ENCODE measurements around the gene GNB4.

GNB4 gene

GRCh38 chr3:179416681-179417080 lies 34.6 kb downstream of the GNB4 start:
- no peak overlapping the region for H3K9ac ChIP-seq (ENCODE audit: low read depth in 1 of 2, low read length in 2 of 2)
- peaks cover 0 to 3% of the 10 kb centered on the region in 2 donors for H3K36me3 ChIP-seq (ENCODE audit: control insufficient read depth in 2 of 2, insufficient read depth in 2 of 2, low read length in 2 of 2)
- H3K4me3 ChIP-seq (ENCODE audit: low read length in 2 of 2), result no peak overlapping the region
- H3K9me3 ChIP-seq (ENCODE audit: control insufficient read depth in 2 of 2, low read length in 2 of 2), result no peaks in the 10 kb centered on the region
- H3K27me3 ChIP-seq (ENCODE audit: control insufficient read depth in 2 of 2, insufficient read depth in 2 of 2, low read length in 2 of 2), result no peaks in the 10 kb centered on the region
- no peak overlapping the region for H3K27ac ChIP-seq (ENCODE audit: low read depth in 2 of 2, low read length in 2 of 2)
- H3K4me1 ChIP-seq (ENCODE audit: control insufficient read depth in 2 of 2, insufficient read depth in 2 of 2, low read length in 2 of 2), result no peaks in the 10 kb centered on the region

- Histone ChIP-seq H3K27me3 (ENCODE audit: control insufficient read depth in 2 of 2, insufficient read depth in 2 of 2, low read length in 2 of 2) (no peaks in the 10 kb centered on the region), H3K4me1 (ENCODE audit: control insufficient read depth in 2 of 2, insufficient read depth in 2 of 2, low read length in 2 of 2) (no peaks in the 10 kb centered on the region), H3K27ac (ENCODE audit: low read depth in 2 of 2, low read length in 2 of 2) (no peak overlapping the region), H3K36me3 (ENCODE audit: control insufficient read depth in 2 of 2, insufficient read depth in 2 of 2, low read length in 2 of 2) (peaks cover 0 to 3% of the 10 kb centered on the region in 2 donors), H3K4me3 (ENCODE audit: low read length in 2 of 2) (no peak overlapping the region), H3K9me3 (ENCODE audit: control insufficient read depth in 2 of 2, low read length in 2 of 2) (no peaks in the 10 kb centered on the region), H3K9ac (ENCODE audit: low read depth in 1 of 2, low read length in 2 of 2) (no peak overlapping the region)
Measured at GRCh38 chr3:179415377-179415776, 35.9 kb downstream of the GNB4 start.

- Histone ChIP-seq H3K27ac (ENCODE audit: low read depth in 2 of 2, low read length in 2 of 2) (no peak overlapping the region), H3K36me3 (ENCODE audit: control insufficient read depth in 2 of 2, insufficient read depth in 2 of 2, low read length in 2 of 2) (peaks cover 0 to 3% of the 10 kb centered on the region in 2 donors), H3K4me1 (ENCODE audit: control insufficient read depth in 2 of 2, insufficient read depth in 2 of 2, low read length in 2 of 2) (no peaks in the 10 kb centered on the region), H3K9me3 (ENCODE audit: control insufficient read depth in 2 of 2, low read length in 2 of 2) (no peaks in the 10 kb centered on the region), H3K27me3 (ENCODE audit: control insufficient read depth in 2 of 2, insufficient read depth in 2 of 2, low read length in 2 of 2) (no peaks in the 10 kb centered on the region), H3K4me3 (ENCODE audit: low read length in 2 of 2) (no peak overlapping the region), H3K9ac (ENCODE audit: low read depth in 1 of 2, low read length in 2 of 2) (no peak overlapping the region)
Measured at GRCh38 chr3:179414804-179415203, 36.5 kb downstream of the GNB4 start.

GRCh38 chr3:179410999-179411398 lies 40.3 kb downstream of the GNB4 start:
- H3K9me3 ChIP-seq (ENCODE audit: control insufficient read depth in 2 of 2, low read length in 2 of 2), result no peaks in the 10 kb centered on the region
- H3K4me3 ChIP-seq (ENCODE audit: low read length in 2 of 2), result no peak overlapping the region
- H3K9ac ChIP-seq (ENCODE audit: low read depth in 1 of 2, low read length in 2 of 2), result no peak overlapping the region
- peaks cover 0 to 3% of the 10 kb centered on the region in 2 donors for H3K36me3 ChIP-seq (ENCODE audit: control insufficient read depth in 2 of 2, insufficient read depth in 2 of 2, low read length in 2 of 2)
- H3K4me1 ChIP-seq (ENCODE audit: control insufficient read depth in 2 of 2, insufficient read depth in 2 of 2, low read length in 2 of 2), result no peaks in the 10 kb centered on the region
- H3K27me3 ChIP-seq (ENCODE audit: control insufficient read depth in 2 of 2, insufficient read depth in 2 of 2, low read length in 2 of 2), result no peaks in the 10 kb centered on the region
- no peak overlapping the region for H3K27ac ChIP-seq (ENCODE audit: low read depth in 2 of 2, low read length in 2 of 2)

- Histone ChIP-seq H3K36me3 (ENCODE audit: control insufficient read depth in 2 of 2, insufficient read depth in 2 of 2, low read length in 2 of 2) (peaks cover 0 to 3% of the 10 kb centered on the region in 2 donors), H3K27ac (ENCODE audit: low read depth in 2 of 2, low read length in 2 of 2) (no peak overlapping the region), H3K4me1 (ENCODE audit: control insufficient read depth in 2 of 2, insufficient read depth in 2 of 2, low read length in 2 of 2) (no peaks in the 10 kb centered on the region), H3K9ac (ENCODE audit: low read depth in 1 of 2, low read length in 2 of 2) (no peak overlapping the region), H3K9me3 (ENCODE audit: control insufficient read depth in 2 of 2, low read length in 2 of 2) (no peaks in the 10 kb centered on the region), H3K27me3 (ENCODE audit: control insufficient read depth in 2 of 2, insufficient read depth in 2 of 2, low read length in 2 of 2) (no peaks in the 10 kb centered on the region), H3K4me3 (ENCODE audit: low read length in 2 of 2) (no peak overlapping the region)
Measured at GRCh38 chr3:179410331-179410730, 40.9 kb downstream of the GNB4 start.

- Histone ChIP-seq H3K9ac (ENCODE audit: low read depth in 1 of 2, low read length in 2 of 2) (no peak overlapping the region), H3K27me3 (ENCODE audit: control insufficient read depth in 2 of 2, insufficient read depth in 2 of 2, low read length in 2 of 2) (no peaks in the 10 kb centered on the region), H3K27ac (ENCODE audit: low read depth in 2 of 2, low read length in 2 of 2) (no peak overlapping the region), H3K36me3 (ENCODE audit: control insufficient read depth in 2 of 2, insufficient read depth in 2 of 2, low read length in 2 of 2) (peaks cover 14 to 15% of the 10 kb centered on the region in 2 donors), H3K9me3 (ENCODE audit: control insufficient read depth in 2 of 2, low read length in 2 of 2) (no peaks in the 10 kb centered on the region), H3K4me1 (ENCODE audit: control insufficient read depth in 2 of 2, insufficient read depth in 2 of 2, low read length in 2 of 2) (no peaks in the 10 kb centered on the region), H3K4me3 (ENCODE audit: low read length in 2 of 2) (no peak overlapping the region)
Measured at GRCh38 chr3:179404307-179404706, 47.0 kb downstream of the GNB4 start.

- Histone ChIP-seq H3K9me3 (ENCODE audit: control insufficient read depth in 2 of 2, low read length in 2 of 2) (no peaks in the 10 kb centered on the region), H3K27ac (ENCODE audit: low read depth in 2 of 2, low read length in 2 of 2) (no peak overlapping the region), H3K4me1 (ENCODE audit: control insufficient read depth in 2 of 2, insufficient read depth in 2 of 2, low read length in 2 of 2) (no peaks in the 10 kb centered on the region), H3K4me3 (ENCODE audit: low read length in 2 of 2) (no peak overlapping the region), H3K9ac (ENCODE audit: low read depth in 1 of 2, low read length in 2 of 2) (no peak overlapping the region), H3K27me3 (ENCODE audit: control insufficient read depth in 2 of 2, insufficient read depth in 2 of 2, low read length in 2 of 2) (no peaks in the 10 kb centered on the region), H3K36me3 (ENCODE audit: control insufficient read depth in 2 of 2, insufficient read depth in 2 of 2, low read length in 2 of 2) (peaks cover 14 to 15% of the 10 kb centered on the region in 2 donors)
Measured at GRCh38 chr3:179402963-179403362, 48.3 kb downstream of the GNB4 start.

- no peaks in the 10 kb centered on the region for H3K9me3 ChIP-seq (ENCODE audit: control insufficient read depth in 2 of 2, low read length in 2 of 2)
- no peak overlapping the region for H3K4me3 ChIP-seq (ENCODE audit: low read length in 2 of 2)
- H3K27ac ChIP-seq (ENCODE audit: low read depth in 2 of 2, low read length in 2 of 2), result no peak overlapping the region
- H3K36me3 ChIP-seq (ENCODE audit: control insufficient read depth in 2 of 2, insufficient read depth in 2 of 2, low read length in 2 of 2), result peaks cover 15 to 17% of the 10 kb centered on the region in 2 donors
- H3K27me3 ChIP-seq (ENCODE audit: control insufficient read depth in 2 of 2, insufficient read depth in 2 of 2, low read length in 2 of 2), result no peaks in the 10 kb centered on the region
- H3K4me1 ChIP-seq (ENCODE audit: control insufficient read depth in 2 of 2, insufficient read depth in 2 of 2, low read length in 2 of 2), result no peaks in the 10 kb centered on the region
- H3K9ac ChIP-seq (ENCODE audit: low read depth in 1 of 2, low read length in 2 of 2), result no peak overlapping the region
Measured at GRCh38 chr3:179401561-179401960, 49.7 kb downstream of the GNB4 start.

- Histone ChIP-seq H3K9ac (ENCODE audit: low read depth in 1 of 2, low read length in 2 of 2) (no peak overlapping the region), H3K4me3 (ENCODE audit: low read length in 2 of 2) (no peak overlapping the region), H3K27ac (ENCODE audit: low read depth in 2 of 2, low read length in 2 of 2) (no peak overlapping the region), H3K4me1 (ENCODE audit: control insufficient read depth in 2 of 2, insufficient read depth in 2 of 2, low read length in 2 of 2) (no peaks in the 10 kb centered on the region), H3K9me3 (ENCODE audit: control insufficient read depth in 2 of 2, low read length in 2 of 2) (no peaks in the 10 kb centered on the region), H3K27me3 (ENCODE audit: control insufficient read depth in 2 of 2, insufficient read depth in 2 of 2, low read length in 2 of 2) (no peaks in the 10 kb centered on the region), H3K36me3 (ENCODE audit: control insufficient read depth in 2 of 2, insufficient read depth in 2 of 2, low read length in 2 of 2) (peaks cover 14 to 21% of the 10 kb centered on the region in 2 donors)
Measured at GRCh38 chr3:179398574-179399231, 52.6 kb downstream of the GNB4 start.

- Histone ChIP-seq H3K27me3 (ENCODE audit: control insufficient read depth in 2 of 2, insufficient read depth in 2 of 2, low read length in 2 of 2) (no peaks in the 10 kb centered on the region), H3K9ac (ENCODE audit: low read depth in 1 of 2, low read length in 2 of 2) (no peak overlapping the region), H3K4me3 (ENCODE audit: low read length in 2 of 2) (no peak overlapping the region), H3K4me1 (ENCODE audit: control insufficient read depth in 2 of 2, insufficient read depth in 2 of 2, low read length in 2 of 2) (no peaks in the 10 kb centered on the region), H3K9me3 (ENCODE audit: control insufficient read depth in 2 of 2, low read length in 2 of 2) (no peaks in the 10 kb centered on the region), H3K36me3 (ENCODE audit: control insufficient read depth in 2 of 2, insufficient read depth in 2 of 2, low read length in 2 of 2) (peaks cover 29 to 40% of the 10 kb centered on the region in 2 donors), H3K27ac (ENCODE audit: low read depth in 2 of 2, low read length in 2 of 2) (no peak overlapping the region)
Measured at GRCh38 chr3:179391906-179392305, 59.4 kb downstream of the GNB4 start.

Data from mucosa of rectum (tissue), 2 donors.